Endometrial microvascular endothelial cells (primary cell): ENCODE results near the gene EFNA3. TPM values are rescaled to one million over a fixed set of nuclear protein-coding genes. Genes with fewer than 3 reads are reported as not detected.

Experiments
- in situ Hi-C: cut with HindIII; loops from 2 replicates; pipeline ENCODE4 v1.10.0; 2017; ENCODE audit warnings: low sequenced_read_pairs, low pct_unique_long_range_greater_than_20kb; ENCODE audit errors: inconsistent ontology term
- total RNA-seq: library from RNA; depleted of rRNA; stranded (reverse); fragments of >200 nt; gene quantifications from one replicate; pipeline ENCODE4 v1.2.3, GENCODE V29; 2015; ENCODE audit errors: inconsistent ontology term

The EFNA3 gene, protein sequence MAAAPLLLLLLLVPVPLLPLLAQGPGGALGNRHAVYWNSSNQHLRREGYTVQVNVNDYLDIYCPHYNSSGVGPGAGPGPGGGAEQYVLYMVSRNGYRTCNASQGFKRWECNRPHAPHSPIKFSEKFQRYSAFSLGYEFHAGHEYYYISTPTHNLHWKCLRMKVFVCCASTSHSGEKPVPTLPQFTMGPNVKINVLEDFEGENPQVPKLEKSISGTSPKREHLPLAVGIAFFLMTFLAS
- 2.0 TPM for total RNA-seq

DNA sequence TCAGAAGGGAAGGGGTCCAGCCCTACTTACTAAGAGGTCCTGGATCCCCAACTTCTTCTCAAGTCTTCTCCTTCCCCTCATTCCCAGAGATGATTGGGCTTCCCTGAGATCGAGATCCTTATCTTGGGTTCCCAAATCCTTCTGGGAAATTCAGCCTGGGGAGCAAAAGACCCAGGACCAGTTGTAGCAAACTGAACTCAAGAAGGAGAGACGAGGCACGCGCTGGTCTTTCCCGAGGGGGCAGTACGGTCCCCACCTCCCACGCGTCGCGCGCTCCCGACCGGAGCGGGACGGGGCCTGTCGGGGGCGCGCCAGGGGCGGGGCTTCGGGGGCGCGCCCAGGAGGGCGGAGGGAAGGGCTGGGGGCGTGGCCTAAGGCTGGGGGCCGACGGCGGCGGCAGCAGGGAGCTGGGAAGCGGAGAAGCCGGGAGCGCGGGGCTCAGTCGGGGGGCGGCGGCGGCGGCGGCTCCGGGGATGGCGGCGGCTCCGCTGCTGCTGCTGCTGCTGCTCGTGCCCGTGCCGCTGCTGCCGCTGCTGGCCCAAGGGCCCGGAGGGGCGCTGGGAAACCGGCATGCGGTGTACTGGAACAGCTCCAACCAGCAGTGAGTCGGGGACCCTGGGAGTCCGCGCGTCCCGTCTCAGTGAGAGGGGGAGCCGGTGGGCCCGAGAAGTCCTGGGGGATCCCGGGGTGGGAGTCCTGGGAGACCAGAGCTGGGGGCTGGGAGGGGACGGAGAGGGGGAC lies at the start of gene EFNA3:
Gene EFNA3, plus strand, starts transcription at position 369 of the 741 bp plus-strand sequence. Its CDS starts 105 bp downstream, at position 474.
- in situ Hi-C loops = no loop called here

- in situ Hi-C loops = no loop called here
Measured at GRCh38 chr1:155029513-155030242, 49.0 kb upstream of the EFNA3 start.

DNA sequence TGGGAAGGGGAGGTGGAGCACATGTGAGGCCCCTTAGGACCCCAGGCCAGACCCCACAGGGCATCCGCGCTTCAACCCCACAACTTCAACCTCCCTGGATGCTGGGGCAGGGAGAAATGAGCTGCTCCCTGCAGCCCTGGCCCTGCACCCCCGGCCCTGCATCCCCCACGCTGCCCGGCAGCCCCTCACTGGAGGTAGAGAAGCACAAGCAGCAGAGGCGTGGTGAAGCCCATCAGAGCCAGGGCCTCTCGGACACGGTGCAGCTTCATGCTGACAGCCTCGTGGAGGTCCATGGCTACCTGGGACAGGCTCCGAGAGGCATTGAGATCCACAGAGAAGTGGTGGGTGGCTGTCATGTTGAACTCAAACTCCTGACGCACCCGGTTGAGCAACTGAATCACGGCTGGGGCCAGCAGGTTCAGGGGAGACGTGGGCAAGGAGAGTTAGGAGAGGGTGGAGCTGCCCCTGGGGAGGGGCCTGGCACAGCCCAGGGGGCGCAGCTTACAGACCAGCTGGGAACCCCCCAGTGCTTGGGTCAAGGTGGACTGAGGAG lies 48.3 kb upstream of the EFNA3 start:
- in situ Hi-C loops = no loop called here

- in situ Hi-C loops = no loop called here
Measured at GRCh38 chr1:155030899-155031298, 47.7 kb upstream of the EFNA3 start.

- in situ Hi-C loops = no loop called here
Measured at GRCh38 chr1:155032886-155033285, 45.8 kb upstream of the EFNA3 start.

DNA sequence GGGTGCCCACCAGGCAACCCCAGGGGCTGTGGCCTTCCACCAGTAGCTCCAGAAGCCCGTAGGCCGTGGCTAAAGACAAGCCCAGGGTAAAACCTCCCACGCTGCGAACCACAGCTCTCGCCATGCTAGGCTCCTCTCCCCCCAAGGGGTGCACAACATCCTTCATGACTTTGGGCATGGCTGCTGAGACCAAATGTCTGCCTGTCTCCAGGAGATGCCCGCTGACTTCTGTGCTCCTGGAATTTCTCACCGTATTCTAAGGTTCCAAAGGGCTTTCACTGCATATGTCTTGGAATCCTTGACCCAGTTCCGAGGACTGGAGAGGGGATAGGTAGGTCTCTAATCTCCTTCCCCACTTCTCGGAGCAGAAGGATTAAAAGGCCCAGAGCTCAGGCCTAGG lies 45.1 kb upstream of the EFNA3 start, which contains the start of the genes DCST1 and DCST2:
Gene DCST1, plus strand, starts transcription at position 301 of the 400 bp plus-strand sequence. CDS start 213 bp downstream, outside the sequence.
Gene DCST2, minus strand, starts transcription at position 258 of the 400 bp plus-strand sequence. Its CDS starts 80 bp downstream, at position 178.
- in situ Hi-C loops = no loop called here

- in situ Hi-C loops = no loop called here
Measured at GRCh38 chr1:155034318-155035208, 44.1 kb upstream of the EFNA3 start.

DNA sequence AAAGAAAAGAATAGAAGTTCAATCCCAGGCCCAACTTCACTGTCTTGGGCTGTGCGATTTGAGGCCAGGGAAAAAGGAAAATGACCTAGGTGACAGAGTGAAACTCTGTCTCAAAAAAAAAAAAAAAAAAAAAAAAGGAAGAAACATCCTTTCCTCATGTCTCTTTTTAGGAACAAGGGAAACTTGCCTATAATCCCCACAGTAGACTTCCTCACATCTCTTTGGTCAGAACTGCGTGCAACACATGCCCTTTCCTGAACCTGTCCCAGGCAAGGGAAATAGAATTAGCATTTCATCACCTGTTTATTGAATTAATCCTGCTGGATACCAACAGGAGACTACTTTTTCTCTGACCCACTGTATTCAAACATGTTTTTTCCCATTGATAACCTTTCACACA lies 42.7 kb upstream of the EFNA3 start:
- in situ Hi-C loops = no loop called here

DNA sequence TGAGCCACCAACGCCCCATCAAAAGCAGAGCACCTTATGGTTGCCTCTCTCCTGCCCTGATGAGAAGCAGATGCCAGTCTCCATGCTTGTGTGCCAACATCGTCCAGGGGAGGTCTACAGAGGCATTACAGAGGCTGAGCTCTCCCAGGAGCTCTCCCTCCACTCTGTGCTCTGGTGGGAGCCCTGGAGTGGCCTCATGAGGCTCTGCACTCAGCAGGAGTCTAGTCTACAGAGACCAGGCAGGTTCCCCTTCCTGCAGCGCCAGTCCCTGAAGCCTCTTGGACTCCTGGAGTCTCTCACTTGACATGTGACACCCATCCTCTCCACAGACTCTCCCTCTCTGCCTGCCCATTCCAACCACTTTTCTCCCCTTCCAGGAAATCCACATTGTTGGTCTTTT lies 41.6 kb upstream of the EFNA3 start:
- in situ Hi-C loops = no loop called here

- in situ Hi-C loops = no loop called here
Measured at GRCh38 chr1:155037851-155038441, 40.7 kb upstream of the EFNA3 start.

- in situ Hi-C loops = no loop called here
Measured at GRCh38 chr1:155038602-155039307, 39.9 kb upstream of the EFNA3 start.

- in situ Hi-C loops = no loop called here
Measured at GRCh38 chr1:155039308-155039669, 39.3 kb upstream of the EFNA3 start.

GRCh38 chr1:155040358-155041093 lies 38.1 kb upstream of the EFNA3 start:
- in situ Hi-C loops = no loop called here

GRCh38 chr1:155042789-155043188 lies 35.8 kb upstream of the EFNA3 start:
- in situ Hi-C loops = no loop called here

DNA sequence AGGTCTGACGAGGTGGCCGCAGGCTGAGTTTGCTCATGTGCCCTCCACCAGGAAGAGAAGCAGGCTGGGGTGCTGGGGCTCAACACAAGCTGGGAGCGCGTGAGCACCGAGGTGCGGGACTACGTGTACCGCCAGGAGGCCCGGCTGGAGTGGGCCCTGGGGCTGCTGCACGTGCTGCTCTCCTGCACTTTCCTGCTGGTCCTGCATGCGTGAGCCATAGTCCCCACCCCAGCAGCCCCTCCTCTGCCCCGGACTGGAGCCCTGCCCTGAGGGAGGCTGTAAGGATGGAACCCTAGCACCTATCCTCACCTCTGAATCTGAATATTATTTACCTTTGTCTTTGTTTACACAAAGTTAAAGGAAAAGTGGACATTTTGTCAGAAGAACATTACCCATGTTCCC lies 35.3 kb upstream of the EFNA3 start:
- in situ Hi-C loops = no loop called here

- in situ Hi-C loops = no loop called here
Measured at GRCh38 chr1:155043793-155044192, 34.8 kb upstream of the EFNA3 start.

- in situ Hi-C loops = no loop called here
Measured at GRCh38 chr1:155044365-155044764, 34.3 kb upstream of the EFNA3 start.
